ENCODE results near the gene PRSS38.

PRSS38 gene

DNA sequence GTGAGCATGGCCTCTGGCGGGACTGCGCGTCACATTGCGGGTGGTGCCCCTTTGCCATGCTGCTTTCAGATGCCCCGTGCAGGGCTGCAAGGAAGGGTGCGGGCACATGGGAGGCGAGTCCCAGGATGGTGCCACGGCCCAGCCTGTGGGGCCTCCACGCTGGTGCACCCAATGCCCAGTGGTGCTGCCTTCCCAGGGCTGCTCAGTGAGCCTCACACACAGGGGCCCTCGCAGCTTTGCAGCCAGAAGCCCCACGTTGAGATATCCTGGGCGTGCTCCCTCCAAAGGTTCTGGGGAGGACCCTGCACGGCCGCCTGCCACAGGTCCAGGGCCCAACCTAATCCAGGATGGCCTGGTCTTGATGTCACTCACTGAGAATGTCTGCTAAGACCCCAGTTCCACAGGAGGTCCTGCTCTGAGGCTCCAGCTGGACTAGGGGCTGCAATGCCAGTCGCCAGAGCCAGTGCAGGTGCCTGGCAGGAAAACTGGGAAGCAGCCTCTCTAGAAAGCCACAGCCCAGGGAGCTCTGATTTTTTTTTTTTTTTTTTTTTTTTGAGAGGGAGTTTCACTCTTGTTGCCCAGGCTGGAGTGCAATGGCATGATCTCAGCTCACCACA lies 34.1 kb upstream of the PRSS38 start:
- Histone ChIP-seq H3K27me3 (ENCODE audit: insufficient read depth, poor library complexity, severe bottlenecking) (peaks cover 1% of the 10 kb centered on the region), H3K4me3 (replicated peaks; ENCODE audit: insufficient read depth, low read length) (no peak overlapping the region), H3K27ac (replicated peaks) (no peak overlapping the region)
- TF ChIP-seq POLR2AphosphoS5 (IDR thresholded peaks at IDR 0.05; ENCODE audit: low read depth) (no peak), SPI1 (IDR thresholded peaks at IDR 0.05; ENCODE audit: borderline replicate concordance, low read depth) (no peak), GABPA (IDR thresholded peaks at IDR 0.05; ENCODE audit: low read depth) (no peak)
- TF ChIP-seq, protein P1, sequence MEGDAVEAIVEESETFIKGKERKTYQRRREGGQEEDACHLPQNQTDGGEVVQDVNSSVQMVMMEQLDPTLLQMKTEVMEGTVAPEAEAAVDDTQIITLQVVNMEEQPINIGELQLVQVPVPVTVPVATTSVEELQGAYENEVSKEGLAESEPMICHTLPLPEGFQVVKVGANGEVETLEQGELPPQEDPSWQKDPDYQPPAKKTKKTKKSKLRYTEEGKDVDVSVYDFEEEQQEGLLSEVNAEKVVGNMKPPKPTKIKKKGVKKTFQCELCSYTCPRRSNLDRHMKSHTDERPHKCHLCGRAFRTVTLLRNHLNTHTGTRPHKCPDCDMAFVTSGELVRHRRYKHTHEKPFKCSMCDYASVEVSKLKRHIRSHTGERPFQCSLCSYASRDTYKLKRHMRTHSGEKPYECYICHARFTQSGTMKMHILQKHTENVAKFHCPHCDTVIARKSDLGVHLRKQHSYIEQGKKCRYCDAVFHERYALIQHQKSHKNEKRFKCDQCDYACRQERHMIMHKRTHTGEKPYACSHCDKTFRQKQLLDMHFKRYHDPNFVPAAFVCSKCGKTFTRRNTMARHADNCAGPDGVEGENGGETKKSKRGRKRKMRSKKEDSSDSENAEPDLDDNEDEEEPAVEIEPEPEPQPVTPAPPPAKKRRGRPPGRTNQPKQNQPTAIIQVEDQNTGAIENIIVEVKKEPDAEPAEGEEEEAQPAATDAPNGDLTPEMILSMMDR (IDR thresholded peaks at IDR 0.05; ENCODE audit: insufficient read depth, low read length): no peak
- TF ChIP-seq, protein P2, sequence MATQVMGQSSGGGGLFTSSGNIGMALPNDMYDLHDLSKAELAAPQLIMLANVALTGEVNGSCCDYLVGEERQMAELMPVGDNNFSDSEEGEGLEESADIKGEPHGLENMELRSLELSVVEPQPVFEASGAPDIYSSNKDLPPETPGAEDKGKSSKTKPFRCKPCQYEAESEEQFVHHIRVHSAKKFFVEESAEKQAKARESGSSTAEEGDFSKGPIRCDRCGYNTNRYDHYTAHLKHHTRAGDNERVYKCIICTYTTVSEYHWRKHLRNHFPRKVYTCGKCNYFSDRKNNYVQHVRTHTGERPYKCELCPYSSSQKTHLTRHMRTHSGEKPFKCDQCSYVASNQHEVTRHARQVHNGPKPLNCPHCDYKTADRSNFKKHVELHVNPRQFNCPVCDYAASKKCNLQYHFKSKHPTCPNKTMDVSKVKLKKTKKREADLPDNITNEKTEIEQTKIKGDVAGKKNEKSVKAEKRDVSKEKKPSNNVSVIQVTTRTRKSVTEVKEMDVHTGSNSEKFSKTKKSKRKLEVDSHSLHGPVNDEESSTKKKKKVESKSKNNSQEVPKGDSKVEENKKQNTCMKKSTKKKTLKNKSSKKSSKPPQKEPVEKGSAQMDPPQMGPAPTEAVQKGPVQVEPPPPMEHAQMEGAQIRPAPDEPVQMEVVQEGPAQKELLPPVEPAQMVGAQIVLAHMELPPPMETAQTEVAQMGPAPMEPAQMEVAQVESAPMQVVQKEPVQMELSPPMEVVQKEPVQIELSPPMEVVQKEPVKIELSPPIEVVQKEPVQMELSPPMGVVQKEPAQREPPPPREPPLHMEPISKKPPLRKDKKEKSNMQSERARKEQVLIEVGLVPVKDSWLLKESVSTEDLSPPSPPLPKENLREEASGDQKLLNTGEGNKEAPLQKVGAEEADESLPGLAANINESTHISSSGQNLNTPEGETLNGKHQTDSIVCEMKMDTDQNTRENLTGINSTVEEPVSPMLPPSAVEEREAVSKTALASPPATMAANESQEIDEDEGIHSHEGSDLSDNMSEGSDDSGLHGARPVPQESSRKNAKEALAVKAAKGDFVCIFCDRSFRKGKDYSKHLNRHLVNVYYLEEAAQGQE (IDR thresholded peaks at IDR 0.05; ENCODE audit: insufficient replicate concordance, low read depth): no peak
- DNase-seq (ENCODE audit: low read depth in 1 of 2, low spot score in 1 of 2): no peak

DNA sequence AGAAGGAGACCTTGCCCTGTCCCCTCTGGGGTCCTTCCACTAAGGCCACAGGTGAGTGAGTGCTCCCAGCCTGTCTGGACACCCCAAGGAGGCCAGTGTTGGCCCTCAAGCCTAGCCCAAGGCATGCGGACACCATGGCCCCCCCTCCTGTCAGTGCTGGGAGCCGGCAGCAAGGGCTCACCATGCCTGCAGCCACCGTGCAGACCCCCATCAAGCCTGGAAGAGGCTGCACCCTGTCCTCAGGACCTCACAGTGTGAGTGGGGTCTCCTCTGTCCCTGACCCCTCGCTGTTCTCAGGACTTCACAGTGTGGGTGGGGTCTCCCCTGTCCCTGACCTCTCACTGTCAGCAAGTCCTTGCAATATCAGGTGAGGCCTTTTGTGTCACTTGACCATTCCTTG lies 33.2 kb upstream of the PRSS38 start:
- no peak overlapping the region for H3K27ac ChIP-seq (replicated peaks)
- TF ChIP-seq GABPA (IDR thresholded peaks at IDR 0.05; ENCODE audit: low read depth) (no peak), POLR2AphosphoS5 (IDR thresholded peaks at IDR 0.05; ENCODE audit: low read depth) (no peak), SPI1 (IDR thresholded peaks at IDR 0.05; ENCODE audit: borderline replicate concordance, low read depth) (no peak)
- DNase-seq (ENCODE audit: low read depth in 1 of 2, low spot score in 1 of 2): no peak
- no peak overlapping the region for H3K4me3 ChIP-seq (replicated peaks; ENCODE audit: insufficient read depth, low read length)
- H3K27me3 ChIP-seq (ENCODE audit: insufficient read depth, poor library complexity, severe bottlenecking): peaks cover 10% of the 10 kb centered on the region

DNA sequence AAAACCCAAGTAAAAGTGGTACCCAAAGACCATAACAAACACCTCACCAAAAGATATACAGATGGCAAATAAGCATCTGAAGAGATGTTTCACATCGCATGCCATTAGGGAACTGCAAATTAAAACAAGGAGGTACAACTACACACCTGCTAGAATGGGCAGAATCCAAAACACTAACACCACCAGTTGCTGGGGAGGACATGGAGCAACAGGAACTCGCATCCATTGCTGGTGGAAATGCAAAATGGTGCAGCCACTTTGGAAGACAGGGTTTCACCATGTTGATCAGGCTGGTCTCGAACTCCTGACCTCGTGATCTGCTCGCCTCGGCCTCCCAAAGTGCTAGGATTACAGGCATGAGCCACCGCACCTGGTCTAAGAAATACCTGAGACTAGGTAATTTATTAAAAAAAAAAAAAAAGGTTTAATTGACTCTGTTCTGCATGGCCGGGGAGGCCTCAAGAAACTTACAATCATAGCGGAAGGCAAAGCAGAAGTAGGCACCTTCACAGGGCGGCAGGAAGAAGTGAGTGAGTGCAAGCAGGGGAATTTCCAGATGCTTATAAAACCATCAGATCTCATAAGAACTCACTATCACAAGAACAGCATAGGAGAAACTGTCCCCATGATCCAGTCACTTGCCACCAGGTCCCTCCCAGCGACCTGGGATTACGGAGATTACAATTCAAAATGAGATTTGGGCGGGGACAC lies 30.2 kb upstream of the PRSS38 start:
- H3K27ac ChIP-seq (replicated peaks): no peak overlapping the region
- DNase-seq (ENCODE audit: low read depth in 1 of 2, low spot score in 1 of 2): no peak
- peaks cover 23% of the 10 kb centered on the region for H3K27me3 ChIP-seq (ENCODE audit: insufficient read depth, poor library complexity, severe bottlenecking)
- H3K4me3 ChIP-seq (replicated peaks; ENCODE audit: insufficient read depth, low read length): no peak overlapping the region
- TF ChIP-seq, protein P1 (IDR thresholded peaks at IDR 0.05; ENCODE audit: insufficient read depth, low read length): no peak
- TF ChIP-seq, protein P2 (IDR thresholded peaks at IDR 0.05; ENCODE audit: insufficient replicate concordance, low read depth): no peak
- TF ChIP-seq POLR2AphosphoS5 (IDR thresholded peaks at IDR 0.05; ENCODE audit: low read depth): no peak

DNA sequence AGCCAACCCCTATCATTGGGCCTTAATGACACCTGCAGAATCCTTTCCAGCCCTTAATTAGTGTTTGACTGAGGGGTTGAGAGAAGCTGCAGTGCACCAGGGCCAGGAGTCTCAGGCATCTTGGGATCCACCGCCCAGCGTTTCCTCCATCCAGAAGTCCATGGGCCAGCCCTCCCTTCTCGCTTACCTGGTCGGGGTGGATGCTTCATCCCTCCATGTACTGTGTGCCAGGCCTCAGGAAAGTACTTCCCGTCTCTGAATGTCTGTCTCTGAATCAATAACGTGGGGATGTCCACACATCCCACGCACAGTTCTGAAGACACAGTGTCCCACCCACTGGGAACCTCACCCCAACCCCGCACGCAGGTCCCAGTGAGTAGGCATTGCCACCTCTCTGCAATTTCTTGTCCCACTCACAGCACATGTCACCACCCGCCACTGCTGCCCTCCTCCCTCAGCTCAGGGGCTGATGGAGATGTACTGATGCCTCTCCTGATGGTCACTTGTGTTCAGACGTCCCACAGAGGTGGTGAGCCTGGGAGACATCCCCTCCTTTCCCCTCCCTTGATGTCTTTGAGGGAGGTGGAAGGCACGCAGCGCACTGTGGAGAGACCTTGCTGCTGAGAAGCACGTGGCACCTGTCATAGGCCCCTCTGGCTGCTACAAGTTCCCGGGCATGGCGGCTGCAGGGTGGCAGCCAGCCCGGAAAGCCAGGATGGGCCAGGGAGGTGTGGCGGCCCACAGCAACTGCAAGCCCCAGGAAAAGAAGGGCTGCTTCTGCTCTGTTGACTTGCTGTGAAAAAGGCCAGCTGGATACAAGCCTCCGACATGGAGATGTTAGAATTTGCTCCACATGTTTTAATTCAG lies 29.4 kb upstream of the PRSS38 start:
- no peak for DNase-seq (ENCODE audit: low read depth in 1 of 2, low spot score in 1 of 2)
- Histone ChIP-seq H3K27me3 (ENCODE audit: insufficient read depth, poor library complexity, severe bottlenecking) (peaks cover 23% of the 10 kb centered on the region), H3K4me3 (replicated peaks; ENCODE audit: insufficient read depth, low read length) (no peak overlapping the region), H3K27ac (replicated peaks) (no peak overlapping the region)
- TF ChIP-seq, protein P1 (IDR thresholded peaks at IDR 0.05; ENCODE audit: insufficient read depth, low read length): no peak
- TF ChIP-seq SPI1 (IDR thresholded peaks at IDR 0.05; ENCODE audit: borderline replicate concordance, low read depth) (no peak), POLR2AphosphoS5 (IDR thresholded peaks at IDR 0.05; ENCODE audit: low read depth) (no peak), GABPA (IDR thresholded peaks at IDR 0.05; ENCODE audit: low read depth) (no peak)
- TF ChIP-seq, protein P2 (IDR thresholded peaks at IDR 0.05; ENCODE audit: insufficient replicate concordance, low read depth): no peak
